Mesenchymal stem cell (in vitro differentiated cells and primary cell): ENCODE measurements around the gene DHX40. TPM values are rescaled to one million over a fixed set of nuclear protein-coding genes. Genes with fewer than 3 reads are reported as not detected.

ENCODE experiments used
- DNase-seq: peaks from one replicate; pipeline ENCODE4 v3.0.0-alpha.2; 2013
- H2AFZ ChIP-seq: one replicate; pipeline ENCODE4 v1.6.1; 2013; ENCODE audit warnings: low read depth, mild to moderate bottlenecking, control low read depth, inconsistent platforms, low read length, moderate library complexity
- H2AK5ac ChIP-seq: 2 replicates; pipeline ENCODE4 v1.6.1; 2013; ENCODE audit warnings: low read length, moderate library complexity, mild to moderate bottlenecking, inconsistent platforms; ENCODE audit not compliant: severe bottlenecking
- H2BK120ac ChIP-seq: one replicate; pipeline ENCODE4 v1.6.1; 2013; ENCODE audit warnings: low read depth, mild to moderate bottlenecking, inconsistent platforms, low read length, moderate library complexity
- H2BK12ac ChIP-seq, 2 experiments: one replicate each; pipeline ENCODE4 v1.6.1; 2013; ENCODE audit warnings: inconsistent platforms in 2 of 2, low read length in 2 of 2, mild to moderate bottlenecking in 2 of 2, moderate library complexity in 2 of 2, control low read depth in 1 of 2
- H2BK15ac ChIP-seq: one replicate; pipeline ENCODE4 v1.6.1; 2013; ENCODE audit warnings: mild to moderate bottlenecking, low read depth, inconsistent platforms; ENCODE audit not compliant: poor library complexity, severe bottlenecking
- H2BK5ac ChIP-seq: 2 replicates; pipeline ENCODE4 v1.6.1; 2013; ENCODE audit warnings: low read depth, mild to moderate bottlenecking, low read length, control low read depth, inconsistent platforms; ENCODE audit not compliant: poor library complexity, severe bottlenecking
- H3K14ac ChIP-seq, 2 experiments: one replicate each; pipeline ENCODE4 v1.6.1; 2013; ENCODE audit warnings: inconsistent platforms in 2 of 2, low read length in 2 of 2, control low read depth in 1 of 2, mild to moderate bottlenecking in 1 of 2, moderate library complexity in 1 of 2
- H3K18ac ChIP-seq, 2 experiments: one replicate each; pipeline ENCODE4 v1.6.1; 2013; ENCODE audit warnings: inconsistent platforms in 2 of 2, low read length in 2 of 2, control low read depth in 1 of 2, low read depth in 1 of 2, mild to moderate bottlenecking in 1 of 2
- H3K23ac ChIP-seq, 2 experiments: one replicate each; pipeline ENCODE4 v1.6.1; 2013; ENCODE audit warnings: inconsistent platforms in 2 of 2, low read length in 2 of 2, mild to moderate bottlenecking in 2 of 2, moderate library complexity in 2 of 2, control low read depth in 1 of 2
- H3K27ac ChIP-seq: 2 replicates; pipeline ENCODE4 v1.5.1; 2013; ENCODE audit warnings: mild to moderate bottlenecking, moderate library complexity, low read length, control low read depth, inconsistent platforms; ENCODE audit not compliant: poor library complexity, severe bottlenecking
- H3K27me3 ChIP-seq, 2 experiments: 2 replicates each; pipeline versions ENCODE4 v1.6.1 to v1.7.0; 2013; ENCODE audit warnings: low read length in 2 of 2, mild to moderate bottlenecking in 2 of 2, moderate library complexity in 2 of 2, control low read depth in 1 of 2, inconsistent platforms in 1 of 2; ENCODE audit not compliant: control insufficient read depth in 1 of 2, insufficient read depth in 1 of 2
- H3K36me3 ChIP-seq, 2 experiments: 2 replicates each; pipeline versions ENCODE4 v1.6.1 to v1.7.0; 2013; ENCODE audit warnings: low read length in 2 of 2, control low read depth in 1 of 2, inconsistent platforms in 1 of 2, low read depth in 1 of 2, mild to moderate bottlenecking in 1 of 2; ENCODE audit not compliant: insufficient read depth in 2 of 2, control insufficient read depth in 1 of 2
- H3K4ac ChIP-seq, 2 experiments: one replicate each; pipeline ENCODE4 v1.6.1; 2013; ENCODE audit warnings: inconsistent platforms in 2 of 2, low read length in 2 of 2, mild to moderate bottlenecking in 2 of 2, moderate library complexity in 2 of 2, control low read depth in 1 of 2, low read depth in 1 of 2
- H3K4me1 ChIP-seq: 2 replicates; pipeline ENCODE4 v1.6.1; 2013; ENCODE audit warnings: low read depth, low read length, control low read depth; ENCODE audit not compliant: control insufficient read depth, insufficient read depth
- H3K4me2 ChIP-seq: 2 replicates; pipeline ENCODE4 v1.6.1; 2013; ENCODE audit warnings: low read length, mild to moderate bottlenecking, inconsistent platforms; ENCODE audit not compliant: poor library complexity, severe bottlenecking
- H3K4me3 ChIP-seq, 2 experiments: 2 replicates each; pipeline versions ENCODE4 v1.5.1 to v1.7.0; 2013; ENCODE audit warnings: low read length in 2 of 2, mild to moderate bottlenecking in 2 of 2, control low read depth in 1 of 2, low read depth in 1 of 2; ENCODE audit not compliant: insufficient read depth in 1 of 2
- H3K79me1 ChIP-seq: replicated peaks from 2 replicates; pipeline ENCODE4 v1.6.1; 2013; ENCODE audit warnings: mild to moderate bottlenecking, control low read depth, low read length, inconsistent platforms; ENCODE audit not compliant: poor library complexity, severe bottlenecking
- H3K9ac ChIP-seq: 2 replicates; pipeline ENCODE4 v1.7.0; 2013; ENCODE audit warnings: mild to moderate bottlenecking, low read length, moderate library complexity
- H3K9me3 ChIP-seq: 2 replicates; pipeline ENCODE4 v1.7.0; 2013; ENCODE audit warnings: mild to moderate bottlenecking, low read length; ENCODE audit not compliant: control insufficient read depth
- H4K8ac ChIP-seq: one replicate; pipeline ENCODE4 v1.6.1; 2013; ENCODE audit warnings: inconsistent platforms, mild to moderate bottlenecking, low read length, moderate library complexity
- H4K91ac ChIP-seq: one replicate; pipeline ENCODE4 v1.6.1; 2013; ENCODE audit warnings: mild to moderate bottlenecking, low read length, inconsistent platforms
- WGBS: methylation state at CpG from one replicate; pipeline ENCODE4 v1.1.7; 2013; ENCODE audit warnings: mixed read lengths; 5-methylcytosine and 5-hydroxymethylcytosine counted together
- polyA plus RNA-seq, 2 experiments: library from polyadenylated mRNA; stranded (reverse); fragments of 200-250 nt; gene quantifications; one replicate each; pipeline ENCODE4 v1.2.3, GENCODE V29; 2013

DHX40 gene
- 17.8 TPM for polyA plus RNA-seq (2013, experiment 1 of 2)
- polyA plus RNA-seq (2013, experiment 2 of 2), result 18.4 TPM

DNA sequence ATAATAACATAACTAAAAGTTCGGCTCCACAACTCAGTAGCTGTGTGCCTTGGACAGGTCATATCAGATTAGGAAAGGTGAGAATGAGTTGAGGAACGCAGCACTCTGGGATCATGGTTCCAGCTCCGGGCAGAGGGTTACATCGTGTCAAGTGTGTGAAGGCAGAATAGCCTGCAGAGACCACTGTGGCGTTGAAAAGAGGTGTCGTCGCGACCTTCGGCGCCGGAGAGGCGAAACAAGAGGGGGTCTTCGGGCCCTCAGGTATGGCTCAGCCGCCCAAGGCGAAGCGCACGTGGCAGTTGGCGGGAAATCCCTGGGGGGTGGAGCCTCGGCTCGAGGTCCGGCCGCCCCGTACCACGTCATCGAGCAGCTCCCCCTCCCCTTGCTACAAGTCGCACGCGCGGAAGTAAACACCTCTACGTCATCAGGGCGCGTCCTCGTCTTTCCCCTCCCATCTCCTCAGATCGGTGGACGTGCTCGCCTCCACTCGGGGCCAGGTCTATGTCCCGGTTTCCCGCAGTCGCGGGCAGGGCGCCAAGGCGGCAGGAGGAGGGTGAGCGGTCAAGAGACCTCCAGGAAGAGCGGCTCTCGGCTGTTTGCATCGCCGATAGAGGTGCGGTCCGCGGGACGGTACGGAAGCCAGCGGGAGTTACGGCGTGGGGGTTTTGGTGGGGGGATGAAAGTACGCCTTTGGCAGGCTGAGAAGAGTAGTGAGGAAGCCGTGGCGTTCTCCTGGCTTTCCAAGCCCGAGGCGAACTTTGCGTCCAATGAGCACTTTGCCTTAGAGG is at the start of gene DHX40:
TSS of gene DHX40 (plus strand) at position 440 of the 788 bp plus-strand sequence. CDS start at position 502, 62 bp downstream.
- H3K27ac ChIP-seq, result peak within 1 kb of the TSS; percentile 55
- H3K18ac ChIP-seq, result peak within 1 kb of the TSS; percentile 50 to 61
- 11% methylated on average over 57 of the region's 62 CpGs for WGBS
- H3K9ac ChIP-seq, result peak within 1 kb of the TSS; percentile 92
- no peak within 1 kb of the TSS for H2BK5ac ChIP-seq
- peaks cover 11% of the 10 kb centered on the region for H3K79me1 ChIP-seq
- peaks cover 3% of the 10 kb centered on the region for H3K4me1 ChIP-seq
- no peak within 1 kb of the TSS for H2BK12ac ChIP-seq
- no peak within 1 kb of the TSS for H2AK5ac ChIP-seq
- H3K4ac ChIP-seq, result peak within 1 kb of the TSS; percentile 3 to 5
- H3K23ac ChIP-seq, result no peak within 1 kb of the TSS
- peak; percentile 95 for DNase-seq
- no peaks in the 10 kb centered on the region for H3K9me3 ChIP-seq
- H4K91ac ChIP-seq, result peak within 1 kb of the TSS; percentile 34
- H3K4me2 ChIP-seq, result peak within 1 kb of the TSS; percentile 82
- peak within 1 kb of the TSS; percentile 94 to 96 for H3K4me3 ChIP-seq
- no peaks in the 10 kb centered on the region for H3K27me3 ChIP-seq
- H2BK15ac ChIP-seq, result peak within 1 kb of the TSS; percentile 96
- peaks cover 0 to 8% of the 10 kb centered on the region in 2 experiments for H3K36me3 ChIP-seq
- peak within 1 kb of the TSS; percentile 65 for H2BK120ac ChIP-seq
- H4K8ac ChIP-seq, result peak within 1 kb of the TSS; percentile 99
- peak within 1 kb of the TSS; percentile 100 for H2AFZ ChIP-seq
- peak within 1 kb of the TSS in 1 of 2 experiments; percentile 78 for H3K14ac ChIP-seq

- Histone ChIP-seq H3K79me1 (no peaks in the 10 kb centered on the region), H3K14ac (no peak overlapping the region), H2BK5ac (no peak overlapping the region), H2BK12ac (no peak overlapping the region), H2AFZ (no peak overlapping the region), H4K91ac (peak overlapping the region; percentile 15), H3K4ac (no peak overlapping the region), H2BK15ac (no peak overlapping the region), H4K8ac (no peak overlapping the region), H3K23ac (no peak overlapping the region), H2BK120ac (no peak overlapping the region), H3K9me3 (no peaks in the 10 kb centered on the region), H3K4me2 (no peak overlapping the region), H2AK5ac (no peak overlapping the region), H3K9ac (no peak overlapping the region), H3K18ac (peak overlapping the region in 1 of 2 experiments; percentile 6), H3K4me3 (no peak overlapping the region), H3K36me3 (no peaks in the 10 kb centered on the region), H3K27me3 (no peaks in the 10 kb centered on the region), H3K27ac (no peak overlapping the region), H3K4me1 (peaks cover 3% of the 10 kb centered on the region)
- 78% methylated on average over 2 of the region's 2 CpGs for WGBS
- no peak for DNase-seq
Observed at GRCh38 chr17:59516451-59516850, 49.0 kb upstream of the DHX40 start.

DNA sequence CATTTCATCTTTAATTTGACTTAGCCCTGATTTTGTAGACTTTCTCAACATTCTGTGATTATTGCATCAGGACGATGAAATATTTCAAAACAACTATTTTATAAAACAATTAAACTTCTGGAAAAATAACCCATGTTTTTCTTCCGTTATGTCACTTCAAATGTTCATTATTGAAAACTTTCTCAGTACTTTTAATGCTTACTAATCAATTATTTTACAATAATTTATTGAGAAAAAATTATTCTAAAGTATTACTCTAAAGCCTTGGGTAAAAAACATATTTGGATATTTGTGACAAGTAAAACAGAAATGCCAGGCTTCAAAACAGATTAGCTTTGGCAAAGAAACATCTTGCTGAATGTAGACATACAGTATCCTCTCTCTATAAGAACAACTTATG is 46.3 kb upstream of the DHX40 start:
- Histone ChIP-seq H2AK5ac (no peak overlapping the region), H3K27me3 (no peaks in the 10 kb centered on the region), H2BK12ac (no peak overlapping the region), H3K4me1 (peaks cover 3% of the 10 kb centered on the region), H3K36me3 (no peaks in the 10 kb centered on the region), H3K18ac (no peak overlapping the region), H3K4me2 (no peak overlapping the region), H3K27ac (no peak overlapping the region), H4K8ac (no peak overlapping the region), H3K4me3 (no peak overlapping the region), H3K9ac (no peak overlapping the region), H3K79me1 (no peaks in the 10 kb centered on the region), H3K4ac (no peak overlapping the region), H2AFZ (no peak overlapping the region), H3K14ac (no peak overlapping the region), H4K91ac (no peak overlapping the region), H2BK120ac (no peak overlapping the region), H2BK15ac (no peak overlapping the region), H3K9me3 (no peaks in the 10 kb centered on the region), H2BK5ac (no peak overlapping the region), H3K23ac (no peak overlapping the region)
- WGBS, result 93% methylated on average over 1 of the region's 2 CpGs
- no peak for DNase-seq

DNA sequence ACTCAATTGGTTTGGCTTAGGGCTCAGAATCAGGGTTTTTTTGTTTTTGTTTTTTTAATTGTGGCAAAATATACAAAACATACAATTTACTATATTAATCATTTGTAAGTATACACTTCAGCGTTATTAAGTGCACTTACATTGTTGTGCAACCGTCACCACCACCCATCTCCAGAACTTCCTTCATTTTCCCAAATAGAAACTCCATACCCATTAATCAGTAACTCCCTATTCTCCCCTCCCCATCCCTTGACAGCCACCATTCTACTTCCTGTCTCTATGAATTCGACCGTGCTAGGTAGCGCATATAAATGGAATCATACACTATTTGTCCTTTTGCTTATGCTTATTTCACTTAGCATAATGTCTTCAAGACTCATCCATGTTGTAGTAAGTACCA is 45.2 kb upstream of the DHX40 start:
- H3K18ac ChIP-seq, result no peak overlapping the region
- H3K4ac ChIP-seq, result no peak overlapping the region
- H3K9ac ChIP-seq, result no peak overlapping the region
- no peak overlapping the region for H2BK120ac ChIP-seq
- H3K27ac ChIP-seq, result no peak overlapping the region
- H2AK5ac ChIP-seq, result no peak overlapping the region
- no peaks in the 10 kb centered on the region for H3K79me1 ChIP-seq
- no peak overlapping the region for H4K8ac ChIP-seq
- DNase-seq, result no peak
- no peak overlapping the region for H2BK12ac ChIP-seq
- WGBS, result 93% methylated on average over 2 of the region's 5 CpGs
- H2BK5ac ChIP-seq, result no peak overlapping the region
- no peak overlapping the region for H3K4me2 ChIP-seq
- no peak overlapping the region for H3K23ac ChIP-seq
- H3K4me3 ChIP-seq, result no peak overlapping the region
- no peaks in the 10 kb centered on the region for H3K27me3 ChIP-seq
- no peaks in the 10 kb centered on the region for H3K36me3 ChIP-seq
- H4K91ac ChIP-seq, result no peak overlapping the region
- no peaks in the 10 kb centered on the region for H3K9me3 ChIP-seq
- H3K14ac ChIP-seq, result no peak overlapping the region
- no peaks in the 10 kb centered on the region for H3K4me1 ChIP-seq
- H2AFZ ChIP-seq, result no peak overlapping the region
- no peak overlapping the region for H2BK15ac ChIP-seq
